GM19463 (cell line): ENCODE data around the gene CRYBA4.

Experiments
- ATAC-seq: cut with Tn5 transposase; IDR thresholded peaks from one replicate; pipeline ENCODE4 v1.9.1; 2021; ENCODE audit warnings: mild to moderate bottlenecking, moderate library complexity; ENCODE audit not compliant: unreplicated experiment

CRYBA4 gene

DNA sequence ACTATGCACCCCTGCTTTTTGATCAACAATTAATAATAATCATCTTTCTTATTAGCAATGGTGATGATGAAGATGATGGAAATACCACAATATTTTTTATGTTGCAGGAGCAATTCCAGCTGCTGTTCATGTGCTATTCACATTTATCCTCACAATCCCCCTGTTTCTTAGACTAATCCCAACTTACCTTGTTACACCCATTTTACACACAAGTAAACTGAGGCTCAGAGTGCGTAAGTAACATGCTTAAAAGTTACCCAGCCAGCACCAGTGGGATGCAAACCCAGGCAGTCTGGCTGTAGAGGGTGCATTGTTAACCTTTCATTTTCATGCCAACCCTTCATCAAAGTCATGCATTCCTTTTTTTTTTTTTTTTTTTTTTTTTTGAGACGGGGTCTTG lies 1.6 kb upstream of the CRYBA4 start:
- no peak for ATAC-seq

DNA sequence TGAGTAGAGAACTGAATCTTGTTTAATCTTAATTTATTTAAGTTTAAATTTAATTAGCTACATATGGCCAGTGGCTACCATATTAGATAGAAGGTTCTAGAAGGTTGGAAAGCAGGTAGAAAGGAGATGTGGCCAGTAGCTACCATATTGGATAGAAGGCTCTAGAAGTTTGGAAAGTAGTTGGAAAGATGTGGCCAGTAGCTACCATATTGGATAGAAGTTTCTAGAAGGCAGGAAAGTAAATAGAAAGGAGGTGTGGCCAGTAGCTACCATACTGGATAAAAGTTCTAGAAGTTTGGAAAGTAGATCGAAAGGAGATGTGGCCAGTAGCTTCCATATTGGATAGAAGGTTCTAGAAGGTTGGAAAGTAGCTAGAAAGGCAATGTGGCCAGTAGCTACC lies 2.2 kb downstream of the CRYBA4 start:
- no peak for ATAC-seq

DNA sequence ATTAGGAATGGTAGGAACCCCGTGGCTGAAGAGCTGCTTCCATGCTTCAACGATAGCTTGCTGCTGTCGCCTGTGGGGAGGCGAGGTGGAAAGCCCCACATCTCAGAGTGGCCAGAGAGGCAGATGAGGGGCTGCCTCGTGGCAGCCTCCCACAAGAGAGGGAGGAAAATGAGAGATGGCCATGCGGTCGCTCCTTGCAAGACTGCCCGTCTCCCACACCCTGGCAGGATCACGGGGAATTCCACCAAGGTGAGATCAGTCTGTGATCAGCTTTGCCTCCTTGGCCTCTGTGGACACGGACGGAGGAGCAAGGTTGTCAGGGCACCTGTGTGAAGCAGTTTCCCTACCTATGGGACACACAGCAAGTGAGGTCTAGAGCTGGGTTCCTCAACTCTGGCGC lies 3.0 kb downstream of the CRYBA4 start:
- ATAC-seq: no peak

DNA sequence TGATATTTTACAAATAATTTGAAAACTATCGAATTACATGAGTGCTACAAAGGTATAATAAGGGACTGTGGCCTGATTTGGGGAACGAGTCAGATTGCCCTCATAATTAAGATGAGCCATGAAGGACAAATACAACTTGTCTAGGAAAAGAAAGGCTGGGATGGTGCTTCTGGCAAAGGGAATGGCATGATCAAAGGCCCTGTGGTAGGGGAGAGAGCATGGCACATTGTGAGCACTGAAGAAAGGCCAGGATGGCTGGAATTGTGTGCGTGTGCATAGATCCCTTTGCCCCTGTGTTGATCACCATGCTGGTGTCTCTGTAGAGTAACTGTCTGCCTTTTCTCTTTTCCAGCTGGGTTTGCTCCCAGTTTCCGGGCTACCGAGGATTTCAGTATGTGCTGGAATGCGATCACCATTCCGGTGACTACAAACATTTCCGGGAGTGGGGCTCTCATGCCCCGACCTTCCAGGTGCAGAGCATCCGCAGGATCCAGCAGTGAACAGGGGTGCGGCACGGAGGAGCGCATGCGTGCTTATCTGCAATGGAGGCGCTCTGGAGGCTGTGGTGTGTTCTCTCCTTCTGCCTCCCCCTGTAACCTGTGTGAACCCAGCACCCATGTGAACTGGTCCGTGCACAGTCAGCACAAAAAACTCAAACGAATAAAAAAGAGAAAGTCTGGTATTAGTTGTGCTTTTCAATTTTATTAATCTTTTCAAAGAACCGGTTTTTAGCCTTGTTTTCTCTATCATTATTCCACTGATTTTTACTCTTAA lies 8.4 kb downstream of the CRYBA4 start:
- ATAC-seq: no peak

DNA sequence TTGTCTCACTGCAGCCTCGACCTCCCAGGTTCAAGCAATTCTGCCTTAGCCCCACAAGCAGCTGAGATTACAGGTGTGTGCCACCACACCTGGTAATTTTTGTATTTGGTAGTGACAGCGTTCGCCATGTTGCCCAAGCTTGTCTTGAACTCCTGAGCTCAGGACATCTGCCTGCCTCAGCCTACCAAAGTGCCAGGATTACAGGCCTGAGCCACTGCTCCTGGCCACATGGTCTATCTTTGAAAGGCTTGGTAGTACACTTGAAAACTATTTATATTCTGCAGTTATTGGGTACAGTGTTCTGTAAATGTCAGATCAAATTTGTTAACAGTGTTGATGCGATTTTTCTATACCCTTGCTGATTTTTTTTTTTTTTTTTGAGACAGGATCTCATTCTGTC lies 9.5 kb downstream of the CRYBA4 start:
- no peak for ATAC-seq

DNA sequence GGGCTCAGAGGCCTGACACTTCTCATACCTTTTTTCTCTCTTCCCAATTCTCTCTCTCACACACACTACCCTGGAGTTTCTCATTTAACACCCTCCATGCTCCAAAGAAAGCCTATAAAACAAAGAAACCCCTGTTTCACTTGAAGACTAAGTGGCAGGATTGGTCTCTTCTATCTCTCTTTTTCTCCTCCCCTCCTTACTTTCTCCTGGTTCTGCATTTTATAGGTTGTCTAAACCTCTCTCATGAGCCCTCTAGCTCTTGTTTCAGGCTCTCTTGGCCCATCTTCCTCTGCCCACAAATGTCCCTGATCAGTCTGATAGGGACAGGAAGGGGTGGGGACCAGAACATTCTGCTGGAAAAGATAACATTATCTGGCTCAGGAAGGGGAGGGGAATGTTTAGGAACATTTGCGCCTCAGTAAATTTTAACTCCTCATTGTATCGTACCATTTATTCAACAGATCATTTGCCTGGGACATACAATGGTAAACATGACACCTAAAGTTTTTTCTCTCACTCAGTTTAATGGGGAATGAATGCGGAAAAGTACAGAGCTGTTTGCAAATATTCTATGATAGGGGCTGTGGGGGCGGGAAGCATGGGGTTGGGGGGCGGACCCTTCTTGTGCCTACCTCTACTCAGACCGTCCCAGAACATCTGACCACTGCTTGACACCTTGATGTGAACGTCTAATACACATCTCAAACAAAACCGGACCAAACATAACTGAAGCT lies 10.8 kb downstream of the CRYBA4 start:
- ATAC-seq: no peak

DNA sequence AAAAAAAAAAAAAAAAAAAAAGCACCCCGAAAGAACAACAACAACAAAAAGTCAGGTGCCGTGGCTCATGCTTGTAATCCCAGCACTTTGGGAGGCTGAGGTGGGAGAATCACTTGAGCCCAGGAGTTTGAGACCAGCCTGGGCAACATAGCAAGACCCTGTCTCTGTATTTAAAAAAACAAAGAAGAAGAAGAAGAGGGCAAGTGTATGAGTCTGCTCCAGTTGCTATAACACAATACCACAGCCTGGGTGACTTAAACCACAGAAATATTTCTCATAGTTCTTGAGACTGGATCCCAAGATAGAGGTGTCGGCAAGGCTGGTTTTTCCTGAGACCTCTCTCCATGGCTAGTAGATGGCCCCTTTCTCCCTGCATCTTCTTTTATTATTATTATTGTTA lies 12.4 kb downstream of the CRYBA4 start:
- ATAC-seq: no peak

DNA sequence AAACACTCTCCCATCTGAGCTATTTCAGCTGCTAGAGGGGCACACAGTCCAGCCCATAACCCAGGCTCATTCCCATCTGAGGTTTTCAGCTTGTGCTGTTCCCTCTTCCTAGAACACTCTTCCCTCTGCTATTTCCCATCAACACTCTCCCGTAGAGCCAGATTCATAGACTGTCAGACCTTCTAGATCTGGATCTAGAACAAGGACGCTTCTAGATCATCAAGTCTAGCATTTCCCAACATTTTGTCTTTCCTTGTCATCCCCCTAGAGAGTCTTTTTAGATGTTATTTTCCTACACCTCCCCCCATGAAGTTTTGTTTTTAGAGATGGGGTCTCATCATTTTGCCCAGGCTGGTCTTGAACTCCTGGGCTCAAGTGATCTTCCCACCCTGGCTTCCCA lies 13.4 kb downstream of the CRYBA4 start:
- ATAC-seq: no peak

DNA sequence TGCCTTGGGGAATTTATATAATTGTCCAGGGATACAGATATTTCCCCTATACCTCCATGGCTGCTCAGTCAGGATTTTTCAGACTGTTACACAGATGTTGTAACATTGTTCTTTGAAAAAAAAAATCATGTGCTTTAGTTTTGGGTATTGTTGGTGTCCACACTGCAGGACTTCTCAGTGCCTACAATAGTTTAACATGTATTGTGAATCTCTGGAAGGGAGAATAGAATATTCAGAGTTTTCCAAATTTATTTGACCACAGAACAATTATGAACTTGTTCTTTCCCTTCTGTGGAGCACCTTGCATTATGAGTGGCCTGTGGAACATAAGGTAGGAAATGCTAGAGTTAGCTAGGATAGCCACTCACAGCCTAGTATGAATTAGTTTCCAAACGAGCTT lies 14.5 kb downstream of the CRYBA4 start:
- no peak for ATAC-seq

DNA sequence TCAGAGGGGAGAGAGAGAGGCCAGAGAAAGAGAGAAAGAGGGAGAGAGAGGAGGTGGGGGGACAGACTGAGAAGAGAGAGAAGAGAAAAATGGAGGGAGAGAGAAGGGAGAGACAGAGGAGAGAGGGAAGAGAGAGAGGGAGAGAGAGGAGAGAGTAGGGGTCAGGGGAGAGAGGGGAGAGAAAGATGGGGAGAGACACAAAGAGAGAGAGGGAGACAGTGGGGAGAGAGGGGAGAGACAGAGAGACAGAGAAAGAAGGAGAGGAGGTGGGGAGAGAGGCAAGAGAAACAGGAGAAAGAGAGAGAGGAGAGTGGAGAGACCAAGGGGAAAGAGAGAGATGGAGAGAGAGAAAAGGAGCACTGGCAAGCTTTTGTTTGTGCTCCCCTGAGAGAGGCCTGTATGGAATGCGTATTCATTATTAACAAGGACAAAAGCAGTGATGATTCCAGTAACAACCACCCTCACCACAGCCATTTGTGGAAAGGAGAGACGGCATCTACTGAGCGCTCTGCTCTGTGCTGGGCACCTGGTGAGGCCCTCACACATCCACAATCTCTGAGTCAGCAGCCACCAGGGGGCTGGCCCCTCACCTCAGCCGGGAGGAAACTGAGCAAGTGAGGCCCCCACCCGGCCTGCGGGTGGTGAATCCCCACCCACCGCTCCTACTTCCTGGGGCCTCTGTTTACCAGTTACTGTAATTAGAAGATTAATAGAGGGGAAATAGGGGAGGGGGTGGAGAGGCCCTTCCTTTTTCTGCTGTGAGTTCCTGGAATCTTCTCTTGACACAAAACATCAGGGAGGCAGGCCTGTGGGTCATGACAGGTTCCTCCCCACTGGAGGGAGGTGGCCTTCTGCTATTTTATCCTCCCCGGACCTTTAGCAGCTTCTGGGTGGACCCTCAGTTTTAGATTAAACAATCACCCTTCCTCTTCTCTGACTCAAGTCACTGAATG lies 21.0 kb downstream of the CRYBA4 start:
- no peak for ATAC-seq

DNA sequence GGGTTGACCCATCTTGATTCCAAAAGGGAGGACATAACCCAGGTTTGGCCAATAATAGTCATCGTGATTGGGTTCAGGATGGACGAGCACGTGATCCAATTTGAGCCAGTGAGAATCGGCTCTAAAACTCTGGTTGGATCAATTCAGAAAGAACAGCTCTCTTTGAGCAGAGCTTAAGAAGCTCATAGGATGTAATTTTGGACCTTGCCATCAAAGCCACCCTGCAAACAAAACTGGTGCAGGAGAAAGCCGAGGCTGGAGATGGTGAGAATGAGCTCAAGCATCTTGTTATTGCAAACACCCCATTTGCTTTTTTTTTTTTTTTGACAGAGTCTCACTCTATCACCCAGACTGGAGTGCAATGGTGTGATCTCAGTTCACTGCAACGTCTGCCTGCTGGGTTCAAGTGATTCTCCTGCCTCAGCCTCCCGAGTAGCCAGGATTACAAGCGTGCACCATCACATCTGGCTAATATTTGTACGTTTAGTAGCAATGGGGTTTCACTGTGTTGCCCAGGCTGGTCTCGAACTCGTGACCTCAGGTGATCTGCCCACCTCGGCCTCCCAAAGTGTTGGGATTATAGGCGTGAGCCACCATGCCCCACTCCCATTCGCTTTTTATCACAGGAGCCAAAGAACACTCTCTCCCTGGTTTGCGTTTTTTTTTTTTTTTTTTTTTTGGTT lies 21.8 kb downstream of the CRYBA4 start:
- ATAC-seq: no peak

DNA sequence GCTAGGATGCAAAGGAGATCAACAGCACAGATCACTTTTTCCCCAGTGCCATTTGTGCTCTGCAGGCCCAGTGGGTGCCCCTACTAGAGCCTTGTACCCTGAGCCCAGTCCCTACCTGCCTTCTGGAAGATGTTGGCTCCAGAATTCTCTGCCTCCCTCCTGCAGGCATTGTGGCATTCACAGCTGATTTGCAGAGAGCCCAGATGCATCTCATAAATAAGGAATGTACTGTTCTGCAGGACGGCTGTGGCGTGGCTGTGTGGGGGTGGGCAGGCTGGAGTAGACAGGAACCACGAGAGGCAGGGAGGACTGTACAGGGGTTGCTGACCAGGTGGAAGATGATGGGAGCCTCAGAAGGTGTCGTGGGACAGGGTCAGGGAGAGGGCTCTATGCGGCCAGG lies 24.4 kb downstream of the CRYBA4 start:
- ATAC-seq: no peak

DNA sequence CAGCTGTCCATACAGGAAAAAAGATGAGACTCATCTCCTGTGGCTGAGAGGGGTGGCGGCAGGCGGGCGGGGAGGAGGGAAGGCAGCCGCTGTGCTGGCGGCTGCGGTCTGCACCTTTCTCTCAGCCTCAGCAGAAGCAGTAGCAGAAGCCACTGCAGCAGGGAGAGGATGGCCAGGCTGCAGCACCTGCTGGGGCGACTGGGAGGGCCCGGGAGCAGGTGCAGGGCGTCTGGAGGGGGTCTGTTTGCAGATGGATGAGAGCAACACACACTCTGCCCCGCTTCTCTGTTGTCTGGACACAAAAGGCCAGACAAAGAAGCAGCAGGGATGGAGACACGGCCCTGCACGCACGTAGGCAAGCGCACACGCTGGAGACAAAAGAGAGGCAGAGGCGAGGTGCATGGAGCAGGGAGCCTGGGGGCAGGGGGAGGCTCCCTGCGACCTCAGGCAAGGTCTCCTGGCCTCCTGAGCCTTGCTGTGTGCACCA lies 26.3 kb downstream of the CRYBA4 start:
- no peak for ATAC-seq

DNA sequence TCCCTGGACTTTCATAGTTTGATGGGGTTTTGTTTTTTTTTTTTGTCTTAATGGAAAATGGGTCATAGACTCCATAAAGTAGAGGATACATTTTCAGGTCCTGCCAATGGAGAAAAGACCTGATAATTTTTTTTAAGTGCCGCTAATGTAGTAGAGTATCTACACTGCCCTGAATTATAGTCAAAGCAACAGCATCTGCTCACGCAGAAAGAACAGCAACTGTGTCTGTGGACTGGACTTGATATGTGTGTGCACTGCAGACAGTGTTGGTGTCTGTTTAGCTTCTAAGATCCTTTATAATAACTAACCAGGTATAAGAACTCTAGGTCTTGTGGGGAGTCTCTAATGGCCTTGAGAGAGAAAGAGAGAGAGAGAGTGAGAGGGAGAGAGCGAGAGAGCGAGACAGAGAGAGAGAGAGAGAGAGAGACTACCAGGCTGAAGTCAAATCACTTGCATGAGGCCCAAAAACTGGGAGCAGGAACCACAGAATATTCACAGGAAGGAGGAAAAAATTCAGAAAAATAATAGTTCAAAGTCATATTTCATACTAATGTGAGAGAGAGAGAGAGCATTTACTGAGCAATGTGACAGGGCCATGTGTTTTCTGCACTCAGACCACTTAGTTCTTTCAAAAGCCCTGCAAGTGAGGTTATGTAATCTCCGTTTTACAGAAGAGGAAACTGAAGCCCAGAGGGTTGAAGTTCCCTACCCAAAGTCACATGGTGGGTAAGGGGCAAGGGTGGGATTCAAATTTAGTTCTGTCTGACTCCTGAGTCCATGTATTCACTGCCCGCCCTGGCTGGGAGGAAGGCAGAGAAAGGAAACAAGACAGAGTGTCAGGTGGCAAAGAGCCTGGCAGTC lies 27.0 kb downstream of the CRYBA4 start:
- ATAC-seq: no peak

DNA sequence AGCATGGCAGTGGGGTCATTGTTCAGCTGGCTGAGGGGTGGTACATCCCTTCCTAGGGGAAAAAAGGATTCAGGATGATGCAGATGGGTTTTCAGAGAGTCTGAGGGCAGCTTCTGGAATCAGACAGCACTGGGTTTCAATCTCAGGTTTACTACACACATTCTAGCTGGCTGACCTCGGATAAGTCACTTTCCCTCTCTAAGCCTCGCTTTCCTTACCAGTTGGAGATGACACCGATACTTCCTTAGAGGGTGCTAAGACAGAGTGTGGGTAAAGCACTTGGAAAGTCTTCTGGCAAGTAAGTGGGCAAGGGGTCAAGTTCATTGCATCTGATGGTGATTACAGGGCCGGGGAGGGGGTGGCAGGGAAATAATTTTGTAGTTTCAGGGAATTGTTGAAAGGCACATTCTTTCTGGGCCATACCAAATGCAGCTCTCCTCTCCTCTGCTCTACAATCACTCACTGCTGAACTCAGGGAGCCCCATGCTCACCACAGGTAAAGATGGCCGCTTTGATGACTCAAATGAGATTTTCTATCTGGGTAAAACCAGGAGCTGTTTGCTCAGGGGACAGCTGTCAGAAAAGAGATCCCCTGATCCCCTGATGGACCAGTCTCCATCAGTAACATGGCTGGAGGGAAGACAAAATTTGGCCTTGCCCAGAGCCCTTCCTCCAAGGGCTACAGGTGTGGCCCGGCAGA lies 29.1 kb downstream of the CRYBA4 start:
- ATAC-seq: no peak

DNA sequence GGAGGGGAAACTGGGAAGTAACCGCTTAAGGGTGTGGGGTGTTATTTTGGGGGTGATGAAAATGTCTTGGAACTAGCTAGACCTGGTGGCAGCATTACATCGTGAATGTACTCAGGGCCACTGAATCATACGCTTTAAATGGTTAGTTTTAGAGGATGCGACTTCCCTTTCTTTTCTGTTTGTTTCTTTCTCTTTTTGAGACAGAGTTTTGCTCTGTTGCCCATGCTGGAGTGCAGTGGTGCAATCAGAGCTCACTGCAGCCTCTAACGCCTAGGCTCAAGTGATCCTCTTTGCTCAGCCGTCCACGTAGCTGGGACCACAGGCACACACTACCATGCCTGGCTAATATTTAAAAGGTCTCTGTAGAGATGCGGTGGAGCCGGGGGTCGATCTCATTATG lies 30.1 kb downstream of the CRYBA4 start:
- no peak for ATAC-seq

DNA sequence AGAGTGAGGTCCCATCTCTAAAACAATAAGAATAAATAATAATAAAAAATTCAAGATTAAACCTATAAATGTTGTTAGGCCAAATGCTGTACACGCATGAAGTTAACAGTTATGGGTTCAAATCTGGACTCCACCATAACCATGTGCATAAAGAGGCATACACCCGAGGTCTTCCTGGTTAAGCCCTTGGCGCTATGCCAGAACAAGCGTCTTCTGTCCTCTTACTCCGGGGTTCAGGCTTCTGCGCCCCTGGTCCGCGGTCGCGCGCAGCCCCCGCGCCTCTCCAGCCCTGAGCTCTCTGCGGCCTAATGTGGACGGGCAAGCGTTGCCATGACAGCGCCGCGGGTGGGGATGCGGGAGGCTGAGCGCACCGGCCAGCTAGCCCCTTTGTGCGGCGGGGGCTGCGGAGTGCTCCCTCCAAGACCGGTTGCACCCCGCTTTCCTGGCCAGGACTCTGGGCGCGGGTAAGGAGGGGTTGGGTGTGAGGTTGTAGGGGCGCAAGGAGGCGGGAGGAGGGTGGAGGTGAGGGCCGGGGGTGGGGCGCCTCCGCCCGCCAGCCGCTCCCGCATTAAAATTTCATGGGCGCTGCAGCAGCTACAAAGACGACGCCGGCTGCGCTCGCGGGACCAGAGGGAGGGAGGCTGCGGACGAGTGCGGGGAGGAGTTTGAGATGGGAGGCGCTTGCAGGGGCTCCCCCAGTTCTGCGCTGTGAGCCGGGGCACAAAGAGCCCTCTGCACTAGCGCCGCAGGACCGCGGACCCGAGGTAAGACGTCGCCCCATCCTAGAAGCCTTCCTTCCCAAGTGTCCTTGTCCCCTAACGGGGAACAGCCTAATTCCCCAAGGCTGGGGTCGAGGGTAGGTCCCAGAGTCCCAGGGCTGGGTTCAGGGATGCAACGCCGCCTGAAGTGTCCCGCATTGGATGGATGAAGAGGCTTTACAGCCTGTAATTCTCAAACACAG lies 35.4 kb downstream of the CRYBA4 start, which contains the start of gene MIAT:
Gene MIAT (plus strand): TSS at position 698 of the 961 bp plus-strand sequence.
- ATAC-seq: no peak

DNA sequence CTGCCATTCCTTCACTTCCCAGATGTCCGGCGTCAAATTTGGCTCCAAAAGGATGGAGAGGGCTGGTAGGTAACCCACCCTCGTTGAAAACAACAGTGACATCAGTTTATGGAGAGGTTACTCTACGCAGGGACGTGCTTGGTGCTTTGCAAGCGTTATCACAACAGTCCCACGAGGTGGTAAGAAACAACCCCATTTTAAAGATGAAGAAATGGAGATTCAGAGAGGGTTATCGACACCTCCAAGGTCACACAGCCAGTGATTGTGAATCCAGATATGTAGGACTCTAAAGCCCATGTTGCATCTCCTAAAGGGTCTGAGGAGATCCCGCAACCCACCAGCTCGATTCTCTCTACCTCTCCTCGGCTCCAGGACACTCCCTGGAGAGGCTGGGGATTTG lies 36.4 kb downstream of the CRYBA4 start:
- ATAC-seq: no peak
